Thoracic aorta (tissue), 2 donors: ENCODE measurements around the gene BTBD18. TPM values are rescaled to one million over a fixed set of nuclear protein-coding genes. Genes with fewer than 3 reads are reported as not detected.

Experiments used
- ATAC-seq: fragments of 150-250 bp; one replicate; pipeline ENCODE4 v1.8.0; 2017; ENCODE audit warnings: low read depth; ENCODE audit not compliant: insufficient number of reproducible peaks, low FRiP score
- DNase-seq: peaks from one replicate; pipeline ENCODE4 v3.0.0-alpha.2; 2020; ENCODE audit warnings: low spot score
- H3K27ac ChIP-seq, 2 donors: fragments of 200-600 bp; sonication (generic); 1 replicate in 1 of 2; 2 replicates in 1 of 2; pipeline ENCODE4 v1.5.1; 2016; ENCODE audit warnings: mild to moderate bottlenecking in 2 of 2, moderate library complexity in 2 of 2
- H3K27me3 ChIP-seq: fragments of 200-600 bp; sonication (generic); replicated peaks from 2 replicates; pipeline ENCODE4 v1.6.0; 2016; ENCODE audit warnings: mild to moderate bottlenecking; ENCODE audit not compliant: insufficient read depth
- H3K36me3 ChIP-seq: fragments of 200-600 bp; sonication (generic); one replicate; pipeline ENCODE4 v1.5.1; 2016
- H3K4me1 ChIP-seq, 2 donors: fragments of 200-600 bp; sonication (generic); 1 replicate in 1 of 2; 2 replicates in 1 of 2; pipeline versions ENCODE4 v1.5.1 to v1.6.0; 2016; ENCODE audit warnings: low read depth in 2 of 2, mild to moderate bottlenecking in 1 of 2; ENCODE audit not compliant: control insufficient read depth in 1 of 2
- H3K4me3 ChIP-seq: fragments of 200-600 bp; sonication (generic); 2 replicates; pipeline ENCODE4 v1.5.1; 2016; ENCODE audit warnings: mild to moderate bottlenecking
- H3K9me3 ChIP-seq: fragments of 200-600 bp; sonication (generic); 2 replicates; pipeline ENCODE4 v1.5.1; 2016
- CTCF ChIP-seq: fragments of 200-600 bp; sonication (generic); IDR thresholded peaks from one replicate; pipeline ENCODE4 v1.5.1; 2019; ENCODE audit warnings: antibody characterized with exemption
- total RNA-seq, 2 donors: library from RNA; depleted of rRNA; stranded (reverse); fragments of >200 nt; gene quantifications; one replicate each; pipeline versions ENCODE4 v1.1.0 to v1.2.3, GENCODE V29; 2016

The BTBD18 gene
- total RNA-seq, 2 donors from 2014 or later, result not detected

GRCh38 chr11:57744357-57744756, 7.3 kb downstream of the BTBD18 start:
- H3K4me3 ChIP-seq, result no peak overlapping the region
- no peaks in the 10 kb centered on the region for H3K27me3 ChIP-seq
- no peak for ATAC-seq
- H3K27ac ChIP-seq, result no peak overlapping the region
- H3K9me3 ChIP-seq, result no peaks in the 10 kb centered on the region
- peaks cover 25% of the 10 kb centered on the region for H3K36me3 ChIP-seq
- TF ChIP-seq CTCF, result no peak
- H3K4me1 ChIP-seq, result peaks cover 3 to 19% of the 10 kb centered on the region in 2 donors
- DNase-seq, result no peak

GRCh38 chr11:57742087-57742452, 9.5 kb downstream of the BTBD18 start:
- TF ChIP-seq CTCF, result no peak
- no peak for DNase-seq
- peaks cover 30% of the 10 kb centered on the region for H3K36me3 ChIP-seq
- no peak for ATAC-seq
- peak overlapping the region; percentile 86 for H3K4me3 ChIP-seq
- peaks cover 3 to 19% of the 10 kb centered on the region in 2 donors for H3K4me1 ChIP-seq
- H3K27ac ChIP-seq, result peak overlapping the region; percentile 84 to 95
- H3K27me3 ChIP-seq, result no peaks in the 10 kb centered on the region
- no peaks in the 10 kb centered on the region for H3K9me3 ChIP-seq

GRCh38 chr11:57741132-57742086, 10.2 kb downstream of the BTBD18 start, which contains the start of gene SELENOH:
Gene SELENOH, plus strand, starts transcription at chr11:57741491. Its CDS starts 105 bp downstream, at chr11:57741596.
- H3K4me3 ChIP-seq, result peak within 1 kb of the TSS; percentile 86
- DNase-seq (peak; percentile 85), ATAC-seq (peak; percentile 99)
- H3K27ac ChIP-seq, result peak within 1 kb of the TSS; percentile 84 to 95
- no peaks in the 10 kb centered on the region for H3K27me3 ChIP-seq
- no peak for TF ChIP-seq CTCF
- peaks cover 30% of the 10 kb centered on the region for H3K36me3 ChIP-seq
- H3K9me3 ChIP-seq, result no peaks in the 10 kb centered on the region
- H3K4me1 ChIP-seq, result peaks cover 3 to 19% of the 10 kb centered on the region in 2 donors

GRCh38 chr11:57735619-57736298, 15.9 kb downstream of the BTBD18 start:
- no peaks in the 10 kb centered on the region for H3K9me3 ChIP-seq
- no peak overlapping the region for H3K27ac ChIP-seq
- DNase-seq, result no peak
- no peak overlapping the region for H3K4me3 ChIP-seq
- peaks cover 5% of the 10 kb centered on the region for H3K36me3 ChIP-seq
- H3K4me1 ChIP-seq, result peaks cover 0 to 4% of the 10 kb centered on the region in 2 donors
- TF ChIP-seq CTCF, result no peak
- no peaks in the 10 kb centered on the region for H3K27me3 ChIP-seq
- no peak for ATAC-seq

GRCh38 chr11:57732661-57733060, 19.0 kb downstream of the BTBD18 start:
- Histone ChIP-seq H3K36me3 (no peaks in the 10 kb centered on the region), H3K4me1 (no peaks in the 10 kb centered on the region), H3K4me3 (no peak overlapping the region), H3K27me3 (no peaks in the 10 kb centered on the region), H3K27ac (no peak overlapping the region), H3K9me3 (no peaks in the 10 kb centered on the region)
- ATAC-seq, result no peak
- no peak for DNase-seq
- no peak for TF ChIP-seq CTCF
